T-helper 1 cell treated with Interleukin-12 subunit alpha and Interleukin-12 subunit beta and Interleukin-4 antibody, amounts not matched to agents 30 μg/mL and 1 μg/mL, for 36 hours (primary cell): Measurements from ENCODE around the gene SELENOP.
"Not testable (repeated sequence)": the region's sequence is repeated elsewhere in the genome, so short reads cannot be mapped to it uniquely, and the experiment has no call there.

Experiments used
- H3K27ac Mint-ChIP-seq: one replicate; pipeline ENCODE4 v1.8.0; 2021; ENCODE audit warnings: mild to moderate bottlenecking, mixed read lengths
- H3K27me3 Mint-ChIP-seq: one replicate; pipeline ENCODE4 v1.8.0; 2021; ENCODE audit warnings: low read depth, mixed read lengths
- H3K36me3 Mint-ChIP-seq: one replicate; pipeline ENCODE4 v1.8.0; 2021; ENCODE audit warnings: low read depth, mixed read lengths
- H3K4me1 Mint-ChIP-seq: one replicate; pipeline ENCODE4 v1.8.0; 2021; ENCODE audit warnings: low read depth, mixed read lengths
- H3K4me3 Mint-ChIP-seq: one replicate; pipeline ENCODE4 v1.8.0; 2021; ENCODE audit warnings: mild to moderate bottlenecking, moderate library complexity, mixed read lengths
- H3K9me3 Mint-ChIP-seq: one replicate; pipeline ENCODE4 v1.8.0; 2021; ENCODE audit warnings: mixed read lengths

The SELENOP gene

DNA sequence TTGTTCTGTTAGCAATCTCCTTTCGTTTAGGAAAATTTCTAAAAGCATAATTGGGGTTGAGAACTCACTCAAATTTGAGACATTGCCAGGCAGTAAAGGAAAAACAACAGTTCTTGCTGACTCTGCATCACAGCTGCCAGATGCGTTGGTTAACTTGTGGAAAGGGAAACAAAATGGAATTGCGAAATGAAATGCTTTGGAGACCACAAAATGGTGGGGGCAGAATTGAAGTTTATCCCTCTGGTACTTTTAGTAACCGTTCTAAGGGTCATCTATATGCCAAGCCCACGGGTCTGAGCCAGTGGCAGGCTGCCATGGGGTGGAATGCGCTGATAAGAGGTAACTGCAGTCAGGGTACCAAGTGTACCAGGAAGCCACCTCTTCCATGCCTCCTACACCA lies 28.6 kb upstream of the SELENOP start:
- H3K36me3 Mint-ChIP-seq = no peaks in the 10 kb centered on the region
- H3K27me3 Mint-ChIP-seq = no peaks in the 10 kb centered on the region
- H3K9me3 Mint-ChIP-seq = peaks cover 4% of the 10 kb centered on the region
- H3K4me1 Mint-ChIP-seq = no peaks in the 10 kb centered on the region
- H3K27ac Mint-ChIP-seq = no peak overlapping the region
- no peak overlapping the region for H3K4me3 Mint-ChIP-seq

DNA sequence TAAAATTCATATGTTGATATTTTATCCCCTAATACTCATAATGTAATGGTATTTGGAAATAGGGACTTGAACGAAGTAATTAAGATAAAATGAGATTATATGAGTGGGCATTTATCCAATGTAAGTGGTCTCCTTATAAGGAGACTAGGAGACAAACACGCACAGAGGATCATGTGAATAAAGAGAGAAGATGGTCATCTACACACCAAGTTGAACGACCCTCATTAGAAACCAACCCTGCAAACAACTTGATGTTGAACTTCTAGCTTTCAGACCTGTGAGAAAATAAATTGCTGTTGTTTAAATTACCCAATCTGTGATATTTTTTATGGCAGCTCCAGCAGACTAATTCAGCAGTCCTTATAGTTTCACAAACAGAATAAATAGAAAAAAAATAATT lies 27.5 kb upstream of the SELENOP start:
- H3K9me3 Mint-ChIP-seq = peaks cover 6% of the 10 kb centered on the region
- no peak overlapping the region for H3K27ac Mint-ChIP-seq
- H3K27me3 Mint-ChIP-seq = no peaks in the 10 kb centered on the region
- no peaks in the 10 kb centered on the region for H3K36me3 Mint-ChIP-seq
- no peaks in the 10 kb centered on the region for H3K4me1 Mint-ChIP-seq
- H3K4me3 Mint-ChIP-seq = no peak overlapping the region

DNA sequence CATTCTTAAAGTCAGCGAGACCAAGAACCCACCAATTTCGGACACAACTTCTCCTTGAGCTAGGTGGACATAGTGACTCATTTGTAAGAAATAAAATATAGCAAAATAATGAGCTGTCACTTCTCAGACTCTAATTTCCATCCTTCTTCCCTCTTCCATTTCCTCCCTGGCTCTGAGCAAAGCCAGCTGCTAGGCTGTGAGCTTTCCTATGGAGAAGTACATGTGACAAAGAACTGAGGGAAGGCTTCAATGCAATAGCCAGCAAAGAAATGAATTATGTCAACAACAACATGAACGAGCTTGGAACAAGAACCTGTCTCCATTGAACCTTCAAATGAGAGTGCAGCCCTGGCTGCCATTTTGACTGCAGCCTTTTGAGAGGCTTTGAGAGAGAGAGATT lies 25.9 kb upstream of the SELENOP start:
- Mint-ChIP-seq H3K27me3 (no peaks in the 10 kb centered on the region), H3K9me3 (peaks cover 6% of the 10 kb centered on the region), H3K4me1 (no peaks in the 10 kb centered on the region), H3K27ac (no peak overlapping the region), H3K36me3 (no peaks in the 10 kb centered on the region), H3K4me3 (no peak overlapping the region)

DNA sequence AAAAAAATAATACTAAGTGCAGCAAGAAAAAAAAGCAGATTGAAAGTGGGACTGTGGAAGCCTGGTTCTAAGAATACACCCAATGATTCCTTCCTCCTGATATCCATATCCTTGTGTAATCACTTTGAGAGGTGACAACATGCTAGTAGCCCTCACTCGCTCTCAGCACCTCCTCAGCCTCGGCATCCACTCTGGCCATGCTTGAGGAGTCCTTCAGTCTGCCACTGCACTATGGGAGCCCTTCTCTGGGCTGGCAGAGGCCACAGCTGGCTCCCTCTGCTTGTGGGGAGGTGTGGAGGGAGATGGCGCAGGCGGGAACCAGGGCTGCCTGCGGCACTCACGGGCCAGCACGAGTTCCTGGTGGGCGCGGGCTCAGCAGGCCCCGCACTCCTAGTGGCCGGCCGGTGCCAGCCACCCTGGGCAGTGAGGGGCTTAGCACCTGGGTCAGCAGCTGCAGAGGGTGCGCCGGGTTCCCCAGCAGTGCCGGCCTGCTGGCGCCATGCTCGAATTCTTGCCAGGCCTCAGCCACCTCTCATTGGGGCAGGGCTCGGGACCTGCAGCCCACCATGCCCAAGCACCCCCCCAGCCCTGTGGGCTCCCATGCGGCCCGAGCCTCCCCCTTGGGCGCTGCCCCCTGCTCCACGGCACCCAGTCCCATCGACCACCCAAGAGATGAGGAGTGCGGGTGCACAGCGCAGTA lies 24.5 kb upstream of the SELENOP start:
- Mint-ChIP-seq H3K27me3 (no peaks in the 10 kb centered on the region), H3K4me3 (no peak overlapping the region), H3K27ac (no peak overlapping the region), H3K4me1 (no peaks in the 10 kb centered on the region), H3K9me3 (peaks cover 6% of the 10 kb centered on the region), H3K36me3 (no peaks in the 10 kb centered on the region)

DNA sequence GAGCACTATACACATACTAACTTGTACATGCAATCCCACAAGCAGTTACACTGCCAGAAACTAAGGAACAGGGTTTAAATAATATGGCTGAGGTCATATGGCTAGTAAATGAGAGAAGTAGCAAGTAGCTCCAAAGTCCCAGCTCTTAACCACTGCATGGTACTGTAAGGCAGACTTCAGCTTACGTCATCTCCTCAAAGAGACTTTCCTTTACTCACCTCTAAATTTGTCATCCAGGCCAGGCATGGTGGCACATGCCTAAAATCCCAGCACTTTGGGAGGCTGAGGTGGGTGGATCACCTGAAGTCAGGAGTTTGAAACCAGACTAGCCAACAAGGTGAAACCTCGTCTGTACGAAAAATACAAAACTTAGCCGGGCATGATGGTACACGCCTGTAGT lies 20.4 kb upstream of the SELENOP start:
- no peak overlapping the region for H3K27ac Mint-ChIP-seq

DNA sequence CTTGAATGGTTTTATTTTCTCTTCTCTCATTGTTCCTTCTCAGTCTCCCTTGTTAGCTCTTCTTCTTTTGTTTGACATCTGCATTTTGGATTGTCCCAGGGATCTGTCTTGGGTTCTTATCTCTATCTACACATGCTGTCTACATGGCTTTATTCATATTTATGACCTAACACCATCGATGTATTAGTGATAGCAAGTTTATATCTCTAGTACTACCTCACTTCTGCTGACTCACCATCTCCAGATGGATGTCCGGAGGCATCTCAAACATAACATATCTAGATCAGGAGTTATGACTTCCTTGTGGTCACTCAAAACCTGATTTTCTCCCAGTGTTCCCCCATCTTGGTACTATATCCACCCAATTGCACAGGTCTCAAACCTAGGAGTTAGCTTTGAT lies 19.2 kb upstream of the SELENOP start:
- Mint-ChIP-seq H3K27ac (no peak overlapping the region), H3K4me3 (no peak overlapping the region), H3K4me1 (no peaks in the 10 kb centered on the region), H3K9me3 (peaks cover 6% of the 10 kb centered on the region), H3K36me3 (no peaks in the 10 kb centered on the region), H3K27me3 (no peaks in the 10 kb centered on the region)

More for the DNA sequence above, 20.4 kb upstream of the SELENOP start:
- Mint-ChIP-seq H3K9me3 (peaks cover 6% of the 10 kb centered on the region), H3K4me1 (no peaks in the 10 kb centered on the region), H3K4me3 (no peak overlapping the region), H3K36me3 (no peaks in the 10 kb centered on the region), H3K27me3 (no peaks in the 10 kb centered on the region)

DNA sequence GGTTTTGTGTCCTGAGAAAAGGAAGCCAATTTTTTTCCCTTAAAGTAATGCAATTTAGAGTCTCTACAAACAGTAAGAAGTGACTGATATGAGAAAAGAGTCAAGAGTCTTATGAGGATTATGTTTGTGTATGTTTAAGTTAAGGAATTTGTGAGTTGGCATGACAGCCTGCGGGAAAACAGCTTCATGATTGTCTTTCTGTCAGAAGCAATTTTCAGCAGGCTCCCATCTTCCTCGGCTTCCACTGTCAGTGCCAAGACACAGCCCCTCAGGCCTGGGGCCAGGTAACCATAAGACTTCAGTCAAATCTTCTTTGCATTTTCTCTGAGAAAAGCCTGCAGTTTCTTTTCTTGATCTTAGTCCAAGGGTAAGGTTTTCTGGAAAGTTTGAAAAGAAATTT lies 17.0 kb upstream of the SELENOP start:
- Mint-ChIP-seq H3K36me3 (no peaks in the 10 kb centered on the region), H3K27me3 (no peaks in the 10 kb centered on the region), H3K4me1 (no peaks in the 10 kb centered on the region), H3K27ac (no peak overlapping the region), H3K9me3 (no peaks in the 10 kb centered on the region), H3K4me3 (no peak overlapping the region)

DNA sequence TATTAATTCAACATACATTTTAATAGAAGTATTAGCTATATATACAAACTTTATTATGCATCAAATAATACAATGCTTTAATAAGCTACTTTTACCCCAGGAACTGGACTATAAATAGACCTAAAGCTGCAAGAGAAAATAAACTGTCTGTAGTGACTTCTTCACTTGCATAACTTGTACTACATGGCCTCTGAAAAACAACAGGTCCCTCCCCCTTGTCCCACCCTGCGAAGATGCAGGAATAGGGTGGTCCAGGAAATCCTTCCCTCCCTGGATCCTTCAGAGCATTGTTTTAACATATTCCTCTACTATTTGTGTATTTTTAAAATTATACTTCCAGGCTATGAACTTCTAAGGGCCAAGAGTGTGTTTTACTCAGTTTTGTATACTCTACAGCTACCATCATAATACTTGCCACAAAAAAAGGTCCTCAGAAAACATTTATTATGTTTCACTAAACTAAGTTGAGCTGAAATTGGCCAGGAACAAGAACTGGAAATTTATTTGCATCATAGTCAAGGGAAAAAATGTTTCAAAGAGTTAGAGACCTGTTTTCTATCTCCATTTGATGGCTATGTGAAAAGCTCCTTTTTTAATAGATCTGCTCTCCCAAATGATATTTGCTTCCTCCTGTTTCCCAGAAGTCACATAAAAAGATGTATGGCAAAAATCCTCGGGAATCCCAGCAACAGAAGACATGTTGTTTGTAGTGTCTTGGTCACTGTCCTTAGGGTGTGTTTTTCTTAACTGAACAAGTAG lies 15.2 kb upstream of the SELENOP start:
- H3K9me3 Mint-ChIP-seq = no peaks in the 10 kb centered on the region

DNA sequence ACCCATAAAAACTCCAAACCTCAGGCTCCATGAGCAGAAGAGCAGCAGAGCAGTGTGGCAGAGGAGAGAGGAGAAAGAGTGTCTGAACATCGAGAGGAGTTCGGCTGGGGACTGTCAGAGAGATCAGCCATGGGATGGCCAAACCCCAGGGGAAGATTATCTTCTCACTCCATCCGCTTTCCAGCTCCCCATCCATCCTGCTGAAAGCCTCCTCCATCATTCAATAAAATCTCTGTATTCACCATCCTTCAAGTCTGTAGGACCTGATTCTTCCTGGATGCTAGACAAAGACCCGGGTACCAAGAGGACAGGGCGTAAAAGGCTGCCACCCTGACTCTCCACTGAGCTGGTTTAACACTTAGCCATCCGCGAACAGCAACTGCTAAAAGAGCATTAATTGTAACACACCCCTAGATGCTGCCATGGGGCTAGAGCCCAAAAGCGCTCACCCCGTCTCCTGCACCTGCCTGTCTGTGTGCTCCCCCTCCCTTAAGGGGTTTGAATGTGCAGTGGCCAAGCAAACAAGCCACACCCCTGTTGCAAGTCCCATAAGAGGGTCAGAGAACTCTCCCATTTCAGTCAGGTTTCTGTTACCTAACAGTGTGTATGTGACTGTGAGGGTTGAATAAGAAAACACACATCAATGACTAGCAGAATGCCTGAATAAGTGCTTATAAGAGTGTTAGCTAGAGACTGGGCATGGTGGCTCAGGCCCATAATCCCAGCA lies 13.9 kb upstream of the SELENOP start:
- Mint-ChIP-seq H3K36me3 (no peaks in the 10 kb centered on the region), H3K4me1 (no peaks in the 10 kb centered on the region), H3K9me3 (no peaks in the 10 kb centered on the region), H3K27ac (no peak overlapping the region), H3K4me3 (no peak overlapping the region), H3K27me3 (no peaks in the 10 kb centered on the region)

More for the DNA sequence above, 15.2 kb upstream of the SELENOP start:
- H3K4me1 Mint-ChIP-seq = no peaks in the 10 kb centered on the region
- no peaks in the 10 kb centered on the region for H3K27me3 Mint-ChIP-seq
- H3K36me3 Mint-ChIP-seq = no peaks in the 10 kb centered on the region
- H3K27ac Mint-ChIP-seq = no peak overlapping the region
- H3K4me3 Mint-ChIP-seq = no peak overlapping the region

DNA sequence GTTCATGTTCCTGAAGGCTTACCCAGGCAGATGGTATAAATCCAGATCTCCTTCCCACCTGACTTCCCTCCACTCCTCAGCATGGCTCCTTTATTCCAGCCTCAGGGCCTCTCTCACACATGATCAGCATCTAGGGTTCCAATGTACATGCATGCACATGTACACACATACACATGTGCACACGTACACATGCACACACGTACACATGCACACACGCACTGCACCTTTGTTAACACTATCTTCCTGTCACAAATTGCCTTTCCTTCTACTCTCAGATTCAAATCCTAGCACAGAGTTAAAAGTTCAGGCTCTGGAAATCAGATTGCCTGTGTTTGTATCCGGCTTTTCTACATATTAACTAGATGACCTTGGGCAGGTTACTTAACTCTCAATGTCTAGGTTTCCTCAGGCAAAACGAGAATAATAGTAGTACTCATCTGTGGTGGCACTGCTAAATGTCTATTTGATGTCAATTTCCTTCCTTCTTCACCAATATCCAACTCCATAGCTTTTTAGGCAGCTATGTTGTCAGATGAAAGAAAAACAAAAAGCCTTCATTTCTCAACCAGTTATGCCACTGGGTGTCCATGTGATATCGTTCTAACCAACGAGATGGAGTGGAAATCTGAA lies 12.8 kb upstream of the SELENOP start:
- no peaks in the 10 kb centered on the region for H3K27me3 Mint-ChIP-seq
- H3K9me3 Mint-ChIP-seq = no peaks in the 10 kb centered on the region
- H3K4me3 Mint-ChIP-seq = no peak overlapping the region
- no peak overlapping the region for H3K27ac Mint-ChIP-seq
- no peaks in the 10 kb centered on the region for H3K36me3 Mint-ChIP-seq
- no peaks in the 10 kb centered on the region for H3K4me1 Mint-ChIP-seq

DNA sequence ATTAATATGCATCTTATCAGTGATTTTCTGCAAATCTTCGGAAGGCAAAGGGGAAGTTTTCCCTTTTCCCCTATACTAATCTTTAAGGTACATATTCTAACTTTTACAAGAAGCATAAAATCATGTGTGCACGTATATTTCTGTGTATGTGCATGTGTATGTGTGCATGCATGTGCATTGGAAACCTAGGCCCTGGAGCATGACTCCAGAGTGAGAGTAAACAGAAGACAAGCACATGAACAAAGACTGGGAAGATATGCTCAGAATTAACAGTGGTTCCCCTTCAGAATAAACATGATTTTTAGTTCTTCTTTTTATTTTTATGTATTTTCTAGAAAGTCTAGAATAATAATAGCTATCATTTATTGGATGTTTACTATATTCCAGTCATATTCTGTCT lies 10.9 kb upstream of the SELENOP start:
- H3K36me3 Mint-ChIP-seq = no peaks in the 10 kb centered on the region
- H3K27ac Mint-ChIP-seq = no peak overlapping the region
- no peaks in the 10 kb centered on the region for H3K4me1 Mint-ChIP-seq
- H3K9me3 Mint-ChIP-seq = no peaks in the 10 kb centered on the region
- H3K27me3 Mint-ChIP-seq = no peaks in the 10 kb centered on the region
- H3K4me3 Mint-ChIP-seq = no peak overlapping the region

DNA sequence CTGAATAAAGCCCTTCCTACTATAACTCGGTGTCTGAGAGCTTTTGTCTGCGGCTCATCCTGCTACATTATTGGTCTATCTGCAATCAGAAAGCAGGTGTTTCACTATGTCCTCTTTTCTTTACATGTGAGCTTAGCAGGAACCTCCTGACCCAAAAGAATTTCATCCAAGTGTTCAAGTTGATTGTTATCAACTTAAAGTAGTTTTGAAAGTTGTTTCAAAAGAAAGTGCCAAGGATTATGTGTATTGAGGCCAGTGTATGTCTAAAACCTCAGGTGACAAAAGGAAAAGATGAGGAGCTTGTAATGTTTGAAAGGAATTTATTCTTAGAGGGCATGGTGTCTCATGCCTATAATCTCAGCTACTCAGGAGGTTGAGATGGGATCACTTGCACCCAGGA lies 8.1 kb upstream of the SELENOP start:
- Mint-ChIP-seq H3K4me3 (no peak overlapping the region), H3K27me3 (no peaks in the 10 kb centered on the region), H3K9me3 (no peaks in the 10 kb centered on the region), H3K4me1 (no peaks in the 10 kb centered on the region), H3K36me3 (no peaks in the 10 kb centered on the region), H3K27ac (no peak overlapping the region)

DNA sequence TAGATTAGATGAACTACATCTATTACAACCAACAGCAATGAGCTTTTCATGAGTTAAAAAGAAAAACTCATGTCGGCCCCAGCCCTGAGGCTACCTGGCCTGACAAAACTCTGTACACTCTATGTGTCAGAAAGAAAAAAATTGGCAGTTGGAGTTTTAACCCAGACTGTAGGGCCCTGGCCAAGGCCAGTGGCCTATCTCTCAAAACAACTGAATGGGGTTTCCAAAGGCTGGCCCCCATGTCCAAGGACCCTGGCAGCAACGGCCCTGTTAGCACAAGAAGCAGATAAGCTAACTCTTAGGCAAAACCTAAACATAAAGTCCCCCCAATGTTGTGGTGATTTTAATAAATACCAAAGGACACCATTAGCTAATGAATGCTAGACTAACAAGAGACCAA lies 4.9 kb upstream of the SELENOP start:
- H3K4me3 Mint-ChIP-seq, H3K9me3 Mint-ChIP-seq, H3K36me3 Mint-ChIP-seq, H3K27ac Mint-ChIP-seq, H3K27me3 Mint-ChIP-seq, H3K4me1 Mint-ChIP-seq: not testable (repeated sequence)

DNA sequence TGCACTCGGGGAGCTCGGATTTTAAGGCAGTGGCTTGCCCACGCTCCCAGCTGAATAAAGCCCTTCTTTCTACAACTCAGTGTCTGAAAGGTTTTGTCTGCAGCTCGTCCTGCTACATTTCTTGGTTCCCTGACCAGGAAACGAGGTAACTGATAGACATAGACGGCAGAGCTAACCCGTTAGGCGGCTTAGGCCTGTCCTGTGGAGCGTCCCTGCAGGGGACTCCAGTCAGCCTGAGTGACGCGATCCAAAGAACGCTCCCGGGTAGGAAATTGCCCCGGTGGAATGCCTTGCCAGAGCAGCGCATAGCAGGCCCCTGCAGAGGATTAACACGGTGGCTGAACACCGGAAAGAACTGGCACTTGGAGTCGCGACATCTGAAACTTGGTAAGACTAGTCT lies 1.8 kb upstream of the SELENOP start:
- Mint-ChIP-seq H3K27ac (no peak overlapping the region), H3K36me3 (no peaks in the 10 kb centered on the region), H3K27me3 (no peaks in the 10 kb centered on the region), H3K9me3 (no peaks in the 10 kb centered on the region), H3K4me3 (no peak overlapping the region), H3K4me1 (no peaks in the 10 kb centered on the region)

DNA sequence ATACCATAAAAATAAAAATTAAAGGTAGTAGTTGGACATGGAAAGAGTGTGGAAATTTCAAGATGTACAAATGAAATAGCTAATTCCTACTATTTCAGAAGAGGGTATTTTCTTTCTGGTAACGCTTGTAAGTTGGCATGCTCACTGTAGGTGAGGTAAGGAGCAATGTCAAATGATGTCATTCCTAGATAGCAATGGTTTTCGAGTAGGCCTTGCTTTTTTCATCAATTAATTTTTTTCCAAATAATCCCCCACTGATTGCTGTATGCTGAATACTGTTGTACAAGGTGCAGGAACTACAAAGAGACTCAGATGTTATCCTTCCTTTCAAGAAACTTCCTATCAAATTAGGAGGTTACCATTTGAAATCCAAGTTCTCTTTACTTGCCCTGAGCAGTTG lies 928 bp upstream of the SELENOP start:
- no peak overlapping the region for H3K4me3 Mint-ChIP-seq
- H3K9me3 Mint-ChIP-seq = no peaks in the 10 kb centered on the region
- no peaks in the 10 kb centered on the region for H3K4me1 Mint-ChIP-seq
- H3K27me3 Mint-ChIP-seq = no peaks in the 10 kb centered on the region
- H3K27ac Mint-ChIP-seq = no peak overlapping the region
- no peaks in the 10 kb centered on the region for H3K36me3 Mint-ChIP-seq
